ENCODE data around the gene RTF2.
A peak's percentile ranks its signal among the peaks of the same experiment; 100 is the strongest.
"Not testable (repeated sequence)": the region's sequence is repeated elsewhere in the genome, so short reads cannot be mapped to it uniquely, and the experiment has no call there.

The RTF2 gene

DNA sequence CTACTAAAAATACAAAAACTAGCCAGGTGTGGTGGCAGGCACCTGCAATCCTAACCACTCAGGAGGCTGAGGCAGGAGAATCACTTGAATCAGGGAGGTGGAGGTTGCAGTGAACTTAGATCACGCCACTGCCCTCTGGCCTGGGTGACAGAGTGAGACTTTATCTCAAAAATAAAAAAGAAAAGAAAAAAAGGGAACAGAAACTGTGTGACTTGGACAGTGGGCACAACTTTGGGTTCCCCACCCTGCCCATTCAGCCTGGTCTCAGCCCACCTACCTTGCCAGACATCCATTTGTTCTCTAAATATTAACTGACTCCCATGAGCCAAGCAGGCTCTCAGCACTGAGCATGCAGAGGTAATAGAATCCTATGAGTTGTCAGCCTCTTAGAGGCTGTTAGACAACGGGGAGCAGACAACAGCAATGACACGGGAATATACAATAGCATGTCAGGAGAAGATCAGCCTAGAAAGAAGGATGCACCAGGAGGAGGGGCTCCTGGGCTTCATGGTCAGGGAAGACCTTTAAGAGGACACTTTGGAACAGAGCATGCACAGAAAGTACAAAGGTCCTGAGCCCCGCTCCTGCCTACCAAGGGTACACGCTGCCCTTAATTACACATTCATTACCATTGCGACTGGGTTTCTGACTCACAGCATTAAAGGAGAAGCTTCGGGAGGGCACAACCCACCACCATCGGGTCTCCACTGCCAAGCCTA is 84.6 kb downstream of the RTF2 start:
- DNase-seq (ENCODE audit: low read depth): no peak

DNA sequence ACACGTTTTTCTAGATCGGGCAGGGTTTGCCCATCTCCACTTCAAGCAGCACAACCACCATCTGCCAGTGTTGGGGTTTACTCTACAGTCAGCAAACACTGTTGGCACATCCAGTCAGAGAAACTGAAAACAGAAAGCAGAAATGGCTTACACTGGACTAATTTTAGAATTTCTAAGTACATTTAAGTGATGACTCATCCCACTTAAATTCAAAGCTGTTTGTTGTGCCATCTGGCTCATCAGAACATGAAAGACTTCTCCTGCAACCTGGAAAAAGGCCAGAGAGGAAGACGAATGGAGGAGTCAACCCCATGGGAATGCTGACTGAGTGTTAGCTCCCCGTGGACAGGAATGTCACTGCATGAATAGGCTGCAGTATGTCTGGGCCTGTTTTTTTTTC is 86.4 kb downstream of the RTF2 start:
- peak; percentile 89 for DNase-seq (ENCODE audit: low read depth)

DNA sequence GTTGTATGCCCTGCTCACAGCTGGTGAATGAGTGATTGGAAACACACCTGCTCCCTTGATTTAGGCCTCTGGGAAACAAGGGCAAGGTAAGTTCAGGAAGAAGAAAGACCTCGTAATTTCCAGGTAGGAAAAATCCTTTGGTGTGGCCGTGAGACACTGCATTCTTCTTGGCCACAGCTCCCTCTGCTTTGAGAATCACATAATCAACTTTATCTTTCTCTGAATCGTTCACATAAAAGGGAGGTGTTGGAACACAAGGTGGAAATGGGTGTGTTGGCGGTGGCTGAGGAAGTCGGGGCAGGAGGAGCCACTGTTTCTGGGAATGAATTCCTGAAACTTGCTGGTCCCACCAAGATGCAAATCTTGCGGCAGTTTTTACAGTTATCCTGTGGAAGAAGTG is 90.5 kb downstream of the RTF2 start:
- no peak for DNase-seq (ENCODE audit: low read depth)

DNA sequence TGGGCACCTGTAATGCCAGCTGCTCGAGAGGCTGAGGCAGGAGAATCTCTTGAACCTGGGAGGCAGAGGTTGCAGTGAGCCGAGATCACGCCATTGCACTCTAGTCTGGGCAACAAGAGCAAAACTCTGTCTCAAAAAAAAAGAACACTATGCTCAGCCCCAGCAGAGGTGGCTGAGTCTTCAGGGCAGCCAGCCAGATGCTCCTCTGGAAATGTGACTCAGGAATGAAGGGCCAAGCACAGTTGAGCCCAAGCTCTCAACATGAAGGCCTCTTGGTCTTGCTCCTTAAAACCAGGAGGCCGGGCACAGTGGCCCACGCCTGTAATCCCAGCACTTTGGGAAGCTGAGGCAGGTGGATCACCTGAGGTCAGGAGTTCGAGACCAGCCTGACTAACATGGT is 96.1 kb downstream of the RTF2 start:
- DNase-seq (ENCODE audit: low read depth): not testable (repeated sequence)

DNA sequence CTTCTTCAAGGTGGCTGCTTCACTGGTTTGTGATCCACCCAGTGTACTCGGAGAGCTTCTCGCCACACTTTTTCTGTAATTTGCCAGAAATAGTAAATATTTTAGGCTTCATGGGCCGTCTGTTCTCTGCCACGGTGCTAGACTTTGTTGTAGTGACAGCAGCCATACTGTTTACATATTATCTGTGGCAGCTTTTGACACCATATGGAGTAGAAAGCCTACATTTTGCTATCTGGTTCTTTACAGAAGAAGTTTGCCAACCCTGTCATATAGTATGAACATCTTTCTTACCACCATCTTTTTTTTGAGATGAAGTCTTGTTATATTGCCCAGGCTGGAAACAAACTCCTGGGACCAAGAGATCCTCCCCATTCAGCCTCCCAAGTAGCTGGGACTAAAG is 97.1 kb downstream of the RTF2 start:
- no peak for DNase-seq (ENCODE audit: low read depth)

DNA sequence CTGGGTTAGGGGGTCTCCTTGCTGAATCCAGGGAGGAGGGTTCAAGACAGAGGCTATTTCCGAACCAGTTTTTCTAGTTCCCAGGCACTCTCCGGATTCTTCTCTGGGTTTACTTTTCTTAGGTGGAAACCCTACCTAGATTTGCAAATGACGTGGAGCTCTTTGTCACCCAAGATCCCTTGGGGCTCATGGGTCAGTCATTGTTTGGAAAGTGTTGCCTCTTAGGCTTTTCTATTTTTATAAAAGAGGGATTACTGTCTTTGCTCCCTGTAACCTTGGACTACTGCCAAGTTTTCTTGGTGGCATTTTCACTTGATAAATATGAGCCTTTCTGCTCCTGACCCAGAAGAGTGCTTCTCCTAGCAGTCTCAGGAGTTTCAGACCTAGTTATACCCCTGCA is 98.2 kb downstream of the RTF2 start:
- no peak for DNase-seq (ENCODE audit: low read depth)

Measured in fibroblast of the conjunctiva (primary cell).